K562 (cell line): Measurements from ENCODE around the gene GPX2. TPM values are rescaled to one million over a fixed set of nuclear protein-coding genes. Genes with fewer than 3 reads are reported as not detected.

ENCODE experiments used
- ADNP ChIP-seq: fragments of 200-800 bp; sonication (Bioruptor generic); IDR thresholded peaks from 2 replicates; pipeline ENCODE4 v1.6.1; 2016; ENCODE audit warnings: missing genetic modification characterization, missing compliant biosample characterization
- E2F1 ChIP-seq: sonication (generic); formaldehyde crosslinking; IDR thresholded peaks from 2 replicates; pipeline ENCODE4 v1.8.1; 2023; ENCODE audit warnings: mild to moderate bottlenecking, missing genetic modification reagents, moderate library complexity
- FOS ChIP-seq: IDR thresholded peaks from 3 replicates; pipeline ENCODE4 v1.6.1; 2011; ENCODE audit not compliant: insufficient read length; ENCODE audit errors: extremely low read depth
- FOXA1 ChIP-seq: fragments of 450-650 bp; IDR thresholded peaks from 2 replicates; pipeline ENCODE4 v1.6.1; 2016; ENCODE audit warnings: mild to moderate bottlenecking, borderline replicate concordance
- HCFC1 ChIP-seq: IDR thresholded peaks from 2 replicates; pipeline ENCODE4 v1.6.1; 2012; ENCODE audit warnings: low read depth, low read length, improper control_type of control experiment
- HOXB6 ChIP-seq: fragments of 250-450 bp; sonication (Bioruptor Pico); IDR thresholded peaks from 2 replicates; pipeline ENCODE4 v1.5.1; 2022; ENCODE audit warnings: mild to moderate bottlenecking, borderline replicate concordance
- JUNB ChIP-seq: fragments of 450-650 bp; formaldehyde crosslinking; conservative IDR thresholded peaks from 2 replicates; pipeline ENCODE4 v1.4.0; 2020; ENCODE audit warnings: mild to moderate bottlenecking
- NR2F6 ChIP-seq: fragments of 450-650 bp; formaldehyde crosslinking; IDR thresholded peaks from 2 replicates; pipeline ENCODE4 v1.4.0; 2020; ENCODE audit warnings: mild to moderate bottlenecking
- POU5F1 ChIP-seq: fragments of 150-350 bp; IDR thresholded peaks from 2 replicates; pipeline ENCODE4 v1.6.1; 2014; ENCODE audit warnings: borderline replicate concordance, low read length, low read depth, mild to moderate bottlenecking; ENCODE audit not compliant: partially characterized antibody
- SMAD4 ChIP-seq: fragments of 250-450 bp; sonication (Bioruptor Pico); conservative IDR thresholded peaks from 2 replicates; pipeline ENCODE4 v1.8.0; 2021; ENCODE audit warnings: inconsistent platforms, mild to moderate bottlenecking, moderate library complexity
- SPI1 ChIP-seq: IDR thresholded peaks from 2 replicates; pipeline ENCODE4 v1.6.1; 2011; ENCODE audit warnings: low read depth, low read length, control low read depth, borderline replicate concordance
- STAT5B ChIP-seq: fragments of 250-450 bp; sonication (Bioruptor Pico); IDR thresholded peaks from 2 replicates; pipeline ENCODE4 v1.8.0; 2021; ENCODE audit warnings: mild to moderate bottlenecking, inconsistent platforms
- TAL1 ChIP-seq: fragments of 450-650 bp; IDR thresholded peaks from 2 replicates; pipeline ENCODE4 v1.6.1; 2016; ENCODE audit warnings: mild to moderate bottlenecking
- ZBTB40 ChIP-seq, 2 experiments: fragments of 450-650 bp in 1 of 2; sonication (generic) in 1 of 2; formaldehyde crosslinking in 1 of 2; IDR thresholded peaks; 2 replicates each; pipeline versions ENCODE4 v1.7.1 to v1.9.0; 2016 to 2022; ENCODE audit warnings: inconsistent platforms in 1 of 2, mild to moderate bottlenecking in 1 of 2, missing genetic modification reagents in 1 of 2
- ZNF124 ChIP-seq: sonication (generic); formaldehyde crosslinking; IDR thresholded peaks from 2 replicates; pipeline ENCODE4 v1.8.1; 2022; ENCODE audit warnings: missing genetic modification reagents
- ZNF24 ChIP-seq: fragments of 450-650 bp; IDR thresholded peaks from 2 replicates; pipeline ENCODE4 v1.6.1; 2016
- ZNF584 ChIP-seq: fragments of 200-800 bp; sonication (Bioruptor generic); IDR thresholded peaks from 2 replicates; pipeline ENCODE4 v1.6.1; 2016; ENCODE audit warnings: low read depth, mild to moderate bottlenecking, missing genetic modification characterization, missing compliant biosample characterization
- ZNF707 ChIP-seq: fragments of 250-450 bp; sonication (Bioruptor Pico); conservative IDR thresholded peaks from 2 replicates; pipeline ENCODE4 v1.8.0; 2022; ENCODE audit warnings: inconsistent platforms, mild to moderate bottlenecking, moderate library complexity
- polyA plus RNA-seq, 8 experiments: library from polyadenylated mRNA; depleted of rRNA in 4 of 8; stranded (reverse) in 5 of 8; unstranded in 3 of 8; fragments of >200 nt; fragmentation: Nextera tagmentation in 2 of 8; fragmentation: Illumina TruSeq in 1 of 8; extraction: Ambion mirVana in 2 of 8; extraction: Trizol in 1 of 8; gene quantifications; 2 replicates each; pipeline versions ENCODE4 v1.2.1 to v1.2.3, GENCODE V29; 2011 to 2014; ENCODE audit warnings: inconsistent platforms in 1 of 8, missing spikeins in 1 of 8
- total RNA-seq, 7 experiments: library from RNA; depleted of rRNA in 6 of 7; stranded (reverse); fragments of >200 nt in 6 of 7; fragmentation: Illumina TruSeq in 2 of 7; extraction: Trizol in 2 of 7; gene quantifications; 2 replicates each; pipeline versions ENCODE4 v1.2.1 to v1.2.3, GENCODE V29; 2011 to 2021; ENCODE audit warnings: low replicate concordance in 1 of 7

The GPX2 gene
- total and polyA plus RNA-seq, 9 of the 15 experiments (the other 6 are each of a cell fraction or from before 2014, with no cell fraction given) = 0.24 TPM; not detected in 8

DNA sequence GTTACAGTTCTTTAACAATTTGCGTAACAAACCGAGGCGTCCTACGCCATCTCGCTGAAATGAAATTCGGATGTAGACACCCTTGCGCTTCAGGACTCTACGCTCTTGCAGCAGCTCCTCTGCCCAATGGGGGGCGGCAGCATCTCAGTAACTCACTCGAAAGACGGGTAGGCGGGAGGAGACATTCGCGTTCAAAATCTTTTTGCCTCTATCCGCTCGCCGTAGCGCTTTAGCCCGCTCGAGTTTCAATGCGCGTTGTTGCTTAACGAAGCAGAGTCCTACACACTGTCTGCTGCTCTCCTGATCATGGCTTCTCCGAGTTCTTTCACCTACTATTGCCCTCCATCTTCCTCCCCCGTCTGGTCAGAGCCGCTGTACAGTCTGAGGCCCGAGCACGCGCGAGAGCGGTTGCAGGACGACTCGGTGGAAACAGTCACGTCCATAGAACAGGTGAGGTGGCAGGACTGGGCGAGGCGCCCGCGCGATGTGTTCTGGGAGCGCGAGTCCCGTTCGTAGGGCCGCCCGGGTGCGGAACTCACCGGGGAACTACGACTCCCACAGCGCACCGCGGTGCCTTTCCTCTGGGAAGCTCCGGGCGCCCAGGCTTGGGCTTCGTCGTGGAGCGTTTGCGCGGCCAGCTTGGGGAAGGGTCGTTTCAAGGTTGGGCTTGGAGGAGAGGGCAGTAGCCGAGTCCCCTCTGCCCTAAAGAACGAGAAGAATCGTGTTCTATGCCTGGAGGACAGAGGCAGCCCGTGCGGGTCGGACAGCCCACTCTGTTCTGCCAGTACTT is 44.3 kb upstream of the GPX2 start, which contains the start of gene FNTB (continued):
- TF ChIP-seq FOS = no peak
- TF ChIP-seq SPI1 = no peak
- no peak for TF ChIP-seq STAT5B (CRISPR knock-in tag)
- TF ChIP-seq ADNP (tag) = no peak
- TF ChIP-seq FOXA1 = no peak
- no peak for TF ChIP-seq ZNF124 (CRISPR knock-in tag)
- no peak for TF ChIP-seq HOXB6 (CRISPR knock-in tag)
- no peak; the same call in 1 of the 2 replicates for TF ChIP-seq ZBTB40 (IDR thresholded peaks at IDR 0.05)
- TF ChIP-seq ZBTB40 (CRISPR knock-in tag; IDR thresholded peaks at IDR 0.05) = no peak
- peak; percentile 49; the same call in 1 of the 2 replicates for TF ChIP-seq SMAD4 (CRISPR knock-in tag)
- TF ChIP-seq NR2F6 (CRISPR knock-in tag) = no peak
- TF ChIP-seq ZNF584 = no peak
- TF ChIP-seq JUNB (CRISPR knock-in tag) = no peak
- TF ChIP-seq HCFC1 = peak; percentile 91
- no peak for TF ChIP-seq TAL1
- TF ChIP-seq ZNF24 = peak; percentile 57; the same call in 1 of the 2 replicates
- no peak for TF ChIP-seq E2F1 (CRISPR knock-in tag)
- peak; percentile 92 for TF ChIP-seq POU5F1
- no peak for TF ChIP-seq ZNF707 (CRISPR knock-in tag)
